ENCODE results near the gene ALG14.

DNA sequence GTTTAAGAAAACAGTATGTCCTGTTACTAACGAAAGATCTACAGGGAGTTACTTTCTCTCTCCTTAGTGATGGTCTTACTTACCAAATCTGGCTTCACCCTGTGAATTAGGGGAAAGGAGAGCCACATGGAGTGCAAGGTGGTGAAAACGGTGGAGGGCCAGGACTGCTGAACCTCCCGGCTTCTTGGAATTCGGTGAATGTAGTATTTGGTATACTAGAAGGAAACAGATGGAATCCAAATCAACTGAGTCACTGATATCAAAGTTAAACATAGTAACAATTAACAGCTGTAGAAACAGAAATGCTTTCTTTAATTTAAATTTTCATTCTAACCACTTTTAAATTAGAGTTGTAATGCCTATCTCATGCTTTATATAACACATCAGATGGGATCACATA is 45.7 kb downstream of the ALG14 start:
- TF ChIP-seq, protein P1, sequence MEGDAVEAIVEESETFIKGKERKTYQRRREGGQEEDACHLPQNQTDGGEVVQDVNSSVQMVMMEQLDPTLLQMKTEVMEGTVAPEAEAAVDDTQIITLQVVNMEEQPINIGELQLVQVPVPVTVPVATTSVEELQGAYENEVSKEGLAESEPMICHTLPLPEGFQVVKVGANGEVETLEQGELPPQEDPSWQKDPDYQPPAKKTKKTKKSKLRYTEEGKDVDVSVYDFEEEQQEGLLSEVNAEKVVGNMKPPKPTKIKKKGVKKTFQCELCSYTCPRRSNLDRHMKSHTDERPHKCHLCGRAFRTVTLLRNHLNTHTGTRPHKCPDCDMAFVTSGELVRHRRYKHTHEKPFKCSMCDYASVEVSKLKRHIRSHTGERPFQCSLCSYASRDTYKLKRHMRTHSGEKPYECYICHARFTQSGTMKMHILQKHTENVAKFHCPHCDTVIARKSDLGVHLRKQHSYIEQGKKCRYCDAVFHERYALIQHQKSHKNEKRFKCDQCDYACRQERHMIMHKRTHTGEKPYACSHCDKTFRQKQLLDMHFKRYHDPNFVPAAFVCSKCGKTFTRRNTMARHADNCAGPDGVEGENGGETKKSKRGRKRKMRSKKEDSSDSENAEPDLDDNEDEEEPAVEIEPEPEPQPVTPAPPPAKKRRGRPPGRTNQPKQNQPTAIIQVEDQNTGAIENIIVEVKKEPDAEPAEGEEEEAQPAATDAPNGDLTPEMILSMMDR (IDR thresholded peaks at IDR 0.05; ENCODE audit: insufficient read depth, low read length, poor library complexity, severe bottlenecking): no peak
- TF ChIP-seq EZH2phosphoT487 (conservative IDR thresholded peaks at IDR 0.05; ENCODE audit: low read length): no peak
